ENCODE data around the gene SYT11. TPM values are rescaled to one million over a fixed set of nuclear protein-coding genes. Genes with fewer than 3 reads are reported as not detected.
A peak's percentile ranks its signal among the peaks of the same experiment; 100 is the strongest.

Gene SYT11
- total and polyA plus RNA-seq, 9 donors = 9.5 to 20.2 (median 12.0) TPM

DNA sequence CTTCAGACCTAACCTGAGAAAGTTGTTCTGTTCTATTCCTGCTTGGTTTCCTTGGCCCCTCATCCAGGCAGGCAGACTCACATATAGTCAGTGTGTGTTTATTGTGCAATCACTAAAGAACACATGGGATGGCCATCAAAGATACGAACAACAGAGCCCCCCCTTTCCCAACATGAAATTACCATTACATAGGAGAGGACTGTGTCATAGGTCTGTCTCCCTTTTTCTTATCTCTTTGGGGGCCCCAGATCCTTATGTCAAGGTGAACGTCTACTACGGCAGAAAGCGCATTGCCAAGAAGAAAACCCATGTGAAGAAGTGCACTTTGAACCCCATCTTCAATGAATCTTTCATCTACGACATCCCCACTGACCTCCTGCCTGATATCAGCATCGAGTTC is 21.6 kb downstream of the SYT11 start:
- H3K27ac ChIP-seq (ENCODE audit: low read length) = no peak overlapping the region
- H3K4me3 ChIP-seq (ENCODE audit: low read length) = no peak overlapping the region
- H3K27me3 ChIP-seq (ENCODE audit: control insufficient read depth, insufficient read depth, low read length) = no peaks in the 10 kb centered on the region
- no peak for DNase-seq
- H3K36me3 ChIP-seq (ENCODE audit: control insufficient read depth, insufficient read depth, low read length) = peaks cover 20% of the 10 kb centered on the region
- 93% methylated on average over 3 of the region's 6 CpGs for WGBS (ENCODE audit: insufficient coverage)
- no peaks in the 10 kb centered on the region for H3K9me3 ChIP-seq (replicated peaks; ENCODE audit: control insufficient read depth, low read depth, low read length)
- no peaks in the 10 kb centered on the region for H3K4me1 ChIP-seq (ENCODE audit: control insufficient read depth, insufficient read depth, low read length)

DNA sequence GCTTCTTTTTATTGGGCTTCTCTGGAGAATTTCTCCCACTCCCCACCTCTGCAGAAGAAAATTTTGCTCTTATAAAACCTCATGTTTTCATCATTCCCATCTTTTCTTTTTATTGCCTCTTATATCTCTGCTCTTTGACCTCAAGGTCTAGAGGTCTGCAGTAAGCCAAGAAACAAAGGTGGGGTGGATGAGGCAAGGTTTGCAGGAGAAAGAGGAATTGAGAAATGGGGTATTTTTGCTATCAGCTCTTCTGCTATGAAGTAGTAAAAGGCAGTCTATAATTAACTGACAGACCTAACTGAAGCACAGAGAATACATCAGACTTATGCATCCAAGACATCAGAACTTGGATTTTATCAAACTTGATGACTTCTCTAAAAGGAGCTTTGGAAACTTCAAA is 22.9 kb downstream of the SYT11 start:
- H3K27ac ChIP-seq (ENCODE audit: low read length) = no peak overlapping the region
- no peak for DNase-seq
- H3K4me1 ChIP-seq (ENCODE audit: control insufficient read depth, insufficient read depth, low read length) = no peaks in the 10 kb centered on the region
- H3K9me3 ChIP-seq (replicated peaks; ENCODE audit: control insufficient read depth, low read depth, low read length) = no peaks in the 10 kb centered on the region
- no peak overlapping the region for H3K4me3 ChIP-seq (ENCODE audit: low read length)
- peaks cover 20% of the 10 kb centered on the region for H3K36me3 ChIP-seq (ENCODE audit: control insufficient read depth, insufficient read depth, low read length)
- H3K27me3 ChIP-seq (ENCODE audit: control insufficient read depth, insufficient read depth, low read length) = no peaks in the 10 kb centered on the region

DNA sequence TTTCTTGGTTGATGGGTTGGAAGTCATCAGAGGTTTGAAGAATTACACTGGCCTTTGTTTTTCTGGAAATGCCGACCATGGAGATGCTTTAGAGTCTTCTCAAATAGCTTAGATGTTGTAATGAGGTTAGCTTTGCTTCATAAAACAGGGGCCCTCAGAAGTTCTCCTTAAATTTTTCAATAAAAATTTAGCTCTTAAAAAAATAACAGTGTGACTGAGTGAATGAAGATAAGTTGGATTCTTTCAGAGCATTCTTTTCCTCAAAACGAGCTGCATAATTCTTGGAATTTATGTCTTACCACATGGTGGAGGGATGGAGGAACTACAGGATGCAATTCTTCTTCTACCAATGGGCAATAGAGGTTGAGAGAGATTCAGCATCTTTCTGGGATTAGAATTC is 23.4 kb downstream of the SYT11 start:
- no peak overlapping the region for H3K27ac ChIP-seq (ENCODE audit: low read length)
- no peak for DNase-seq
- peaks cover 20% of the 10 kb centered on the region for H3K36me3 ChIP-seq (ENCODE audit: control insufficient read depth, insufficient read depth, low read length)
- H3K27me3 ChIP-seq (ENCODE audit: control insufficient read depth, insufficient read depth, low read length) = no peaks in the 10 kb centered on the region
- WGBS (ENCODE audit: insufficient coverage) = no CpG with 5 or more reads among the region's 2 CpGs
- H3K9me3 ChIP-seq (replicated peaks; ENCODE audit: control insufficient read depth, low read depth, low read length) = no peaks in the 10 kb centered on the region
- no peaks in the 10 kb centered on the region for H3K4me1 ChIP-seq (ENCODE audit: control insufficient read depth, insufficient read depth, low read length)
- H3K4me3 ChIP-seq (ENCODE audit: low read length) = no peak overlapping the region

DNA sequence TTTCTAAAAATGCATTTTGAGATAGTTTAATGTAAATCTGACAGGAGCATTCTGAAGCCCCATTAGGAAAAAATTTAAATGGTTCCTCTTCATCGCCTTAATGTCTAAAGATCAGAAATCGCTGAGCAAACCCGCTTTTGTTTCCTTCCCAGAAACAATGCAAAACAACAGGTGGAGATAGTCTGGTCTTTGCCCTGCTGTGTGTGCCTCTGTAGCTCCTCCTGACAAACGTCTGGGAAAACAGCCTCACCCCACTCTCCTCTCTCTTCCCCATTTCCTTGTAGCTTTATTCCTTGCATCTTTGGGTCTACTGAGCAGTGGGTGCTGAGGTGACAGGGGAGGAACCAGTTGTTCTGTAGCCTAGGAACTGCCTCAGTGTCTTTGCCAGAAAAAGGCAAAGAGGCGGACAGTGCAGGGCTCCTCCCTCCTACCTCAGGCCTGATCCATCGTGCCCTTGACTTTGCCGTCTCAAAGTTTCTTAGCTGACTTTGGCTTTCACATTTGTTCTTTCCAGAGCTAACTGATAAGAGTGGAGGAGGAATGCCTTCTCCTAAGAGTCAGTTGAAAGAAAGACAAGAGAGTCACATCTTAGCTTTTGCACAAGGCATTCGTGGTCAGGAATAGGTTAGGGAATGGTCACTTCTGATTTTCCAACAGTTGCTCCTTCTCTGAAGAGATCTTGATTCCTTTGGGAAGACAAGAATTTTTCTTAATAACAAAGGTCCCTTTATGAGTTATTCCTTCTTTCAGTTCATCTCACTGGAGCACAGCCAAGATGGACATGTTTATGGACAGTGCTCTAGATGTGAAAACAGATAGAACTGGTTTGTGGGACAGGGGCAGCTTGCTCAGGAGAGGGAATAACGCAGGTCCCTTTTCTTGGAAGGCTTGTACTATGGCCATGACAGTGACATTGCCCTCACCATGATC is 24.9 kb downstream of the SYT11 start:
- H3K27me3 ChIP-seq (ENCODE audit: control insufficient read depth, insufficient read depth, low read length) = no peaks in the 10 kb centered on the region
- no peak for DNase-seq
- WGBS (ENCODE audit: insufficient coverage) = 88% methylated on average over 3 of the region's 9 CpGs
- no peak overlapping the region for H3K27ac ChIP-seq (ENCODE audit: low read length)
- H3K4me3 ChIP-seq (ENCODE audit: low read length) = no peak overlapping the region
- no peaks in the 10 kb centered on the region for H3K9me3 ChIP-seq (replicated peaks; ENCODE audit: control insufficient read depth, low read depth, low read length)
- H3K4me1 ChIP-seq (ENCODE audit: control insufficient read depth, insufficient read depth, low read length) = no peaks in the 10 kb centered on the region
- H3K36me3 ChIP-seq (ENCODE audit: control insufficient read depth, insufficient read depth, low read length) = peaks cover 17% of the 10 kb centered on the region

DNA sequence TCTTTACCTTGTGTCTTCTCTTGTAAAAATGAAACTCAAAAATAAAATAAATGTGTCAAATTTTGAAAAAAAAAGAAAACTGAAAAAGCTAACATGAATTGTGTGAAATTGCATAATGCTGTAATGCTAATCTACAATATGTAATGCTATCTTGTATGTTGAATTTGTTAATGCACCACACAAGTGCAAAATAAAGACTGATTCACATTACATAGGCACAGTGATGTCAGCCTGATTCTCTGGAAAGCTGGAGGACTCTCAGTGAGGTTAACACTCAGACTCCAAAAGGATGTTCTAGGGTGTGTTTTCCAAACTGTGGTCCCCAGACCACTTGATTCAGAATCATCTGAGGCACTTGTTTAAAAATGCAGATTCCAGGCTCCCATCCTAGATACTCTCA is 25.6 kb downstream of the SYT11 start:
- Histone ChIP-seq H3K27me3 (ENCODE audit: control insufficient read depth, insufficient read depth, low read length) (no peaks in the 10 kb centered on the region), H3K36me3 (ENCODE audit: control insufficient read depth, insufficient read depth, low read length) (peaks cover 17% of the 10 kb centered on the region), H3K4me1 (ENCODE audit: control insufficient read depth, insufficient read depth, low read length) (no peaks in the 10 kb centered on the region), H3K9me3 (replicated peaks; ENCODE audit: control insufficient read depth, low read depth, low read length) (no peaks in the 10 kb centered on the region), H3K27ac (ENCODE audit: low read length) (no peak overlapping the region), H3K4me3 (ENCODE audit: low read length) (no peak overlapping the region)
- no peak for DNase-seq

DNA sequence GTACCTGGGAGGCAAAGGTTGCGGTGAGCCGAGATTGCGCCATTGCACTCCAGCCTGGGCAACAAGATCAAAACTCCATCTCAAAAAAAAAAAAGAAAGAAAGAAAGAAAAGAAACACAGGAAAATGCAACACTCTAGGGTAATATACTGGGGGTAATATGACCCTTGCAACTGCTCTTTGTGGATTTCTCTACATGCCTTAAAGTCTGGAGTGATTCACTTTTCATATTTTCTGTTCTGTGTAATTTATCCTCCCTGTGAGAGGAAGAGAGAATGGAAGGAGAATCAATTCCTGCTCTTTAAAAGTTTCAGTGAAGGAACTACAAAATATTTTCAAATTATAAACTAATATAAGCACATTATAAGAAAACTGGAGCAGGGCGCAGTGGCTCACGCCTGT is 29.1 kb downstream of the SYT11 start:
- Histone ChIP-seq H3K27ac (ENCODE audit: low read length) (no peak overlapping the region), H3K36me3 (ENCODE audit: control insufficient read depth, insufficient read depth, low read length) (peaks cover 2% of the 10 kb centered on the region), H3K4me3 (ENCODE audit: low read length) (no peak overlapping the region), H3K9me3 (replicated peaks; ENCODE audit: control insufficient read depth, low read depth, low read length) (no peaks in the 10 kb centered on the region), H3K27me3 (ENCODE audit: control insufficient read depth, insufficient read depth, low read length) (no peaks in the 10 kb centered on the region), H3K4me1 (ENCODE audit: control insufficient read depth, insufficient read depth, low read length) (peaks cover 10% of the 10 kb centered on the region)
- no peak for DNase-seq
- no CpG with 5 or more reads among the region's 5 CpGs for WGBS (ENCODE audit: insufficient coverage)

DNA sequence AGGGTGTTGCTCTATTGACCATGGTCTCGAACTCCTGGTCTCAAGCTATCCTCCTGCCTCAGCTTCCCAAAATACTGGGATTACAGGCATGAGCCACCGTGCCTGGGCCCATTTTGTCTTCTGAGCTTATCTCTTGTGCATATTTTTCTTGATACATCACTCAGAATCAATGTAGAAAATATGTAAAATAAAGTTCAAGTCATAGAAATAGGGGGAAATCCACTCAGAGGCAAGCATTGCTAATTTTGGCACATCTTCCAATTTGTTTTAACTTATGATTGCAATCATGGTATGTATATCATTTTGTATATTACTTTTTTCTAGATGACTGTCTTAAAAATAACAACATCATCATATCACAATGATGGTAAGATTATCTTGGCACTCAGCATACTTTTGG is 30.2 kb downstream of the SYT11 start:
- Histone ChIP-seq H3K36me3 (ENCODE audit: control insufficient read depth, insufficient read depth, low read length) (peaks cover 2% of the 10 kb centered on the region), H3K4me1 (ENCODE audit: control insufficient read depth, insufficient read depth, low read length) (peaks cover 11% of the 10 kb centered on the region), H3K4me3 (ENCODE audit: low read length) (no peak overlapping the region), H3K27ac (ENCODE audit: low read length) (no peak overlapping the region), H3K27me3 (ENCODE audit: control insufficient read depth, insufficient read depth, low read length) (no peaks in the 10 kb centered on the region), H3K9me3 (replicated peaks; ENCODE audit: control insufficient read depth, low read depth, low read length) (no peaks in the 10 kb centered on the region)
- no CpG with 5 or more reads among the region's 2 CpGs for WGBS (ENCODE audit: insufficient coverage)
- no peak for DNase-seq

DNA sequence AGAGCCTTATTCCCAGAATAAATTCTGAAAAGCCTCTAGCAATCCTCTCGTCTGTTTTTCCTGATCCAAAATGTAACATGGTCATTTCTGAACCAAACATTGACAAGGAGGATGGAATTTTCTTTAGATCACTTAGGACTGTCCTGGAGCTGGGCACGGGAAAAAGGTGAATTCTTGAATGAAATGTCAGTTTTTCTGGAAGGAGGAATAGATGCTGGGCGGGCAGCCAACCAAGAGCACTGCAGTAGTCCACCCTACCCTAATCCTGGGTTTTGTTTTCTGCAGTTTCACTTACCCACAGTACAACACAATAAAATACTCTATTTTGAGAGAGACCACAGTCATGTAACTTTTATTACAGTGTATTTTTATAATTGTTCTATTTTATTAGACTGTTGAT is 30.9 kb downstream of the SYT11 start:
- no peak overlapping the region for H3K27ac ChIP-seq (ENCODE audit: low read length)
- no peaks in the 10 kb centered on the region for H3K9me3 ChIP-seq (replicated peaks; ENCODE audit: control insufficient read depth, low read depth, low read length)
- H3K4me1 ChIP-seq (ENCODE audit: control insufficient read depth, insufficient read depth, low read length) = peaks cover 11% of the 10 kb centered on the region
- WGBS (ENCODE audit: insufficient coverage) = 50% methylated on average over 1 of the region's 3 CpGs
- DNase-seq = no peak
- no peak overlapping the region for H3K4me3 ChIP-seq (ENCODE audit: low read length)
- no peaks in the 10 kb centered on the region for H3K27me3 ChIP-seq (ENCODE audit: control insufficient read depth, insufficient read depth, low read length)
- peaks cover 2% of the 10 kb centered on the region for H3K36me3 ChIP-seq (ENCODE audit: control insufficient read depth, insufficient read depth, low read length)

DNA sequence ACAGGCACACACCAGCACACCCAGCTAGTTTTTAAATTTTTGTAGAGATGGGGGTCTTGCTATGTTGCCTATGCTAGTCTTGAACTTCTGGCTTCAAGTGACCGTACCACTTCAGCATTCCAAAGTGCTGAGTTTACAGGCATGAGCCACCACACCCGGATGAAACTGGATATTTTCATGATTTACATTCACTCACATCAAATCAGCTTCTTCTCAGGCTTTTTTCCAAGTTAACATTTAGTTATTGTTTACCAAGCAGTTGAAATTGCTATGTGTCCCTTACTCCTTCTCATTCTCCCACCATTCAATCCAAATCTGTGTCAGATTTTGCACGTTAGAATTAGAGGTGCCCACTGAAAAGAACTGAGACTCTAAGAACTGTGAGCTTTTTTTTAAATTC is 33.4 kb downstream of the SYT11 start:
- WGBS (ENCODE audit: insufficient coverage) = 29% methylated on average over 1 of the region's 3 CpGs
- H3K4me3 ChIP-seq (ENCODE audit: low read length) = no peak overlapping the region

DNA sequence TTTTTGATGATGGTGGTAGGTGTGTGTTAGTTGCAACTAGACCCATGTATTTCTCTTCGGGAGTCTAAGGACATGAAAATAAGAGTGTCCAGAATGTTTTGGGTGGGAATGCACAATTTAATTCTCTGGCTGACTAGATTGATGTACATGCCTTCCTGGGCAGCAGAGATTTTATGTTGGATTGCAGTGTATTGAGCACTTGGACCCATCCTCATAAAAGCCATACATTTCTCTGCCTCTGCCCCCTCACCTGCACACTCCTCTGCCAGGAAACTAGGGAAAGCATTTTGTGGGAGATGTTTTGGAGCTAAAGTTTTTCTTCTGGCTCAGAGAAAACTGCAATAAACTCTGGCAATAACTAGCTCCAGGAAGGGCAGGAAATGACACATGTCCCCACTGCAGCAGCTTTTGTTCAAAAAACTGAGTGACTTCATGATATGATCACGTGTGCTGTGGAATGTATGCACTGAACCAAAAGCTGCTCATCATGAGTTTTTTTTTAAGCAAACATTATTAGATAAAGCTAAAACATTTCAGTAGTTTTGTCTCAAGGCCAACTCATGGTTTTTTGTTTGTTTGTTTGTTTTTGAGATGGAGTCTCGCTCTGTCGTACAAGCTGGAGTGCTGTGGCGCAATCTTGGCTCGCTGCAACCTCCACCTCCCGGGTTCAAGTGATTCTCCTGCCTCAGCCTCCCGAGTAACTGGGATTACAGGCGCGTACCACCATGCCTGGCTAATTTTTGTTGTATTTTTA is 34.2 kb downstream of the SYT11 start:
- peak; percentile 88 for DNase-seq
- WGBS (ENCODE audit: insufficient coverage) = 88% methylated on average over 6 of the region's 10 CpGs
- H3K9me3 ChIP-seq (replicated peaks; ENCODE audit: control insufficient read depth, low read depth, low read length) = no peaks in the 10 kb centered on the region
- no peaks in the 10 kb centered on the region for H3K27me3 ChIP-seq (ENCODE audit: control insufficient read depth, insufficient read depth, low read length)
- H3K36me3 ChIP-seq (ENCODE audit: control insufficient read depth, insufficient read depth, low read length) = peaks cover 6% of the 10 kb centered on the region
- H3K4me3 ChIP-seq (ENCODE audit: low read length) = no peak overlapping the region
- peak overlapping the region; percentile 87 for H3K27ac ChIP-seq (ENCODE audit: low read length)
- peaks cover 11% of the 10 kb centered on the region for H3K4me1 ChIP-seq (ENCODE audit: control insufficient read depth, insufficient read depth, low read length)

More for the DNA sequence above, 33.4 kb downstream of the SYT11 start:
- no peaks in the 10 kb centered on the region for H3K9me3 ChIP-seq (replicated peaks; ENCODE audit: control insufficient read depth, low read depth, low read length)
- peaks cover 6% of the 10 kb centered on the region for H3K36me3 ChIP-seq (ENCODE audit: control insufficient read depth, insufficient read depth, low read length)
- H3K27ac ChIP-seq (ENCODE audit: low read length) = peak overlapping the region; percentile 87
- H3K27me3 ChIP-seq (ENCODE audit: control insufficient read depth, insufficient read depth, low read length) = no peaks in the 10 kb centered on the region
- DNase-seq = peak; percentile 21
- H3K4me1 ChIP-seq (ENCODE audit: control insufficient read depth, insufficient read depth, low read length) = peaks cover 11% of the 10 kb centered on the region

All from muscle of leg (tissue), 11 donors.